AG04450 (cell line): ENCODE measurements around the gene RMRP. TPM values are rescaled to one million over a fixed set of nuclear protein-coding genes. Genes with fewer than 3 reads are reported as not detected.
A peak's percentile ranks its signal among the peaks of the same experiment; 100 is the strongest.

ENCODE experiments used
- CTCF ChIA-PET: fragments of 300-600, 350-600 bp; formaldehyde crosslinking; extraction: SDS; loops from one replicate; lab custom pipeline; 2022; ENCODE audit warnings: antibody characterized with exemption, inconsistent platforms; lab: Charles Lee
- POLR2A ChIA-PET: fragments of 350-600 bp; formaldehyde crosslinking; extraction: SDS; loops from one replicate; lab custom pipeline; 2021; ENCODE audit warnings: antibody characterized with exemption, inconsistent platforms; lab: Yijun Ruan, JAX
- DNase-seq: peaks from one replicate; pipeline ENCODE4 v3.0.0-alpha.2; 2011; ENCODE audit warnings: low read depth, low spot score
- H3K27ac ChIP-seq: one replicate; pipeline ENCODE4 v1.5.1; 2012; ENCODE audit warnings: low read depth, low read length, control low read depth
- H3K27me3 ChIP-seq: one replicate; pipeline ENCODE4 v1.6.0; 2012; ENCODE audit warnings: low read length; ENCODE audit not compliant: control insufficient read depth, insufficient read depth
- H3K4me3 ChIP-seq: 2 replicates; pipeline ENCODE4 v1.5.1; 2011; ENCODE audit warnings: mild to moderate bottlenecking, low read depth, low read length, control low read depth
- H3K9me3 ChIP-seq: 2 replicates; pipeline ENCODE4 v1.5.1; 2012; ENCODE audit warnings: low read length; ENCODE audit not compliant: control insufficient read depth, insufficient read depth
- CTCF ChIP-seq: IDR thresholded peaks from 2 replicates; pipeline ENCODE4 v1.5.1; 2011; ENCODE audit warnings: low read depth, low read length, control low read depth, inconsistent platforms
- polyA plus RNA-seq: library from polyadenylated mRNA; depleted of rRNA; stranded (reverse); fragments of >200 nt; gene quantifications from 2 replicates; pipeline ENCODE4 v1.2.3, GENCODE V29; 2011

Gene RMRP
- polyA plus RNA-seq, 1 experiment = 173 TPM

- peak overlapping the region; percentile 97 for H3K27ac ChIP-seq
- H3K4me3 ChIP-seq = peak overlapping the region; percentile 98
- no peak for DNase-seq
- no peaks in the 10 kb centered on the region; the same call in 1 of the 2 replicates for H3K9me3 ChIP-seq
- no peaks in the 10 kb centered on the region for H3K27me3 ChIP-seq
- ChIA-PET POLR2A (interaction anchor here (0.7 to 9.1 kb wide), 14 partner anchors 11 to 499 kb away, joined by 3 to 101 read pairs (median 8); partner anchors contain the start of genes CA9, CCDC107, CREB3 and RMRP), CTCF (interaction anchor here (0.6 to 2.8 kb wide), 3 partner anchors 27 to 36 kb away, joined by 3 to 10 read pairs (median 4); partner anchors contain the start of gene ARHGEF39)
- TF ChIP-seq CTCF = no peak
These were observed 33.5 kb upstream of the RMRP start for GRCh38 chr9:35691334-35691650.

GRCh38 chr9:35690614-35691333 lies 33.0 kb upstream of the RMRP start:
- peak overlapping the region; percentile 98 for H3K4me3 ChIP-seq
- peak overlapping the region; percentile 97 for H3K27ac ChIP-seq
- H3K27me3 ChIP-seq = no peaks in the 10 kb centered on the region
- CTCF ChIA-PET = interaction anchor here (0.6 to 2.8 kb wide), 3 partner anchors 26 to 37 kb away, joined by 3 to 10 read pairs (median 4); partner anchors contain the start of gene ARHGEF39
- no peaks in the 10 kb centered on the region; the same call in 1 of the 2 replicates for H3K9me3 ChIP-seq
- TF ChIP-seq CTCF = no peak
- POLR2A ChIA-PET = interaction anchor here (0.7 to 9.1 kb wide), 19 partner anchors 10 to 500 kb away, joined by 3 to 101 read pairs (median 6); partner anchors contain the start of genes CA9, CCDC107, CREB3 and GBA2
- DNase-seq = no peak

- Histone ChIP-seq H3K9me3 (no peaks in the 10 kb centered on the region; the same call in 1 of the 2 replicates), H3K27me3 (no peaks in the 10 kb centered on the region), H3K27ac (peak overlapping the region; percentile 92), H3K4me3 (peak overlapping the region; percentile 98)
- ChIA-PET POLR2A (interaction anchor here (0.8 to 9.1 kb wide), 17 partner anchors 10 to 500 kb away, joined by 3 to 101 read pairs (median 7); partner anchors contain the start of genes CA9, CCDC107, CREB3 and GBA2), CTCF (interaction anchor here (1.1 to 2.8 kb wide), 2 partner anchors 26 to 29 kb away, joined by 3 to 10 read pairs; partner anchors contain the start of gene ARHGEF39)
- TF ChIP-seq CTCF = no peak
- no peak for DNase-seq
These were observed 32.4 kb upstream of the RMRP start for GRCh38 chr9:35690294-35690613.

- TF ChIP-seq CTCF = no peak
- peak within 1 kb of the TSS; percentile 98 for H3K4me3 ChIP-seq
- DNase-seq = peak; percentile 84
- ChIA-PET POLR2A (interaction anchor here (0.6 to 9.1 kb wide), 19 partner anchors 9 to 338 kb away, joined by 3 to 101 read pairs (median 7); partner anchors contain the start of genes CA9, CCDC107, CREB3 and GBA2), CTCF (interaction anchor here (2.1 kb wide), 1 partner anchor 29 kb away, joined by 7 read pairs; no protein-coding TSS in a partner anchor)
- no peaks in the 10 kb centered on the region; the same call in 1 of the 2 replicates for H3K9me3 ChIP-seq
- peak within 1 kb of the TSS; percentile 97 for H3K27ac ChIP-seq
- no peaks in the 10 kb centered on the region for H3K27me3 ChIP-seq
These were observed 31.9 kb upstream of the RMRP start, which contains the start of gene TPM2 for GRCh38 chr9:35689542-35690293. TPM2 (minus strand) TSS chr9:35689925; CDS start chr9:35689817, 108 bp downstream.
